Measurements from ENCODE around the gene FLACC1.

Gene FLACC1

DNA sequence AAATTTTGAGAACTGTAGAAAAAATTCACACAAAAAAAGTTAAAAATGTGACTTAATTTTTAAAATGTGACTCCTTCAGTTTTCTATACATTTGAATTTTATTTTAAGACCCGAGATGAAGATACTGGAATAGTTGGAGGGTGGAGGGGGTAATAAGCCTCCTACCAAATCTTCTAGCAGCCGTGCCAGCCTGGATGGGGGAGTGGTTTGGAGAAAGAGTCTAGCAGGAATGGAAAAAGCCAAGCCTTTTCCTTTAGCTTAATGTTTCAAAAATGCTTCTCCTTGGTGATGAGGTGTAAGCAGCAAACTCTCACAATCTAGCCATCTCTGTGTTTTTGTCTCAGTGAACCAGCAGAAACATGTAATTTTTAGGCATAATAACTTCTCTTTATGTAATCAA lies 82.1 kb downstream of the FLACC1 start:
- no peak for DNase-seq

DNA sequence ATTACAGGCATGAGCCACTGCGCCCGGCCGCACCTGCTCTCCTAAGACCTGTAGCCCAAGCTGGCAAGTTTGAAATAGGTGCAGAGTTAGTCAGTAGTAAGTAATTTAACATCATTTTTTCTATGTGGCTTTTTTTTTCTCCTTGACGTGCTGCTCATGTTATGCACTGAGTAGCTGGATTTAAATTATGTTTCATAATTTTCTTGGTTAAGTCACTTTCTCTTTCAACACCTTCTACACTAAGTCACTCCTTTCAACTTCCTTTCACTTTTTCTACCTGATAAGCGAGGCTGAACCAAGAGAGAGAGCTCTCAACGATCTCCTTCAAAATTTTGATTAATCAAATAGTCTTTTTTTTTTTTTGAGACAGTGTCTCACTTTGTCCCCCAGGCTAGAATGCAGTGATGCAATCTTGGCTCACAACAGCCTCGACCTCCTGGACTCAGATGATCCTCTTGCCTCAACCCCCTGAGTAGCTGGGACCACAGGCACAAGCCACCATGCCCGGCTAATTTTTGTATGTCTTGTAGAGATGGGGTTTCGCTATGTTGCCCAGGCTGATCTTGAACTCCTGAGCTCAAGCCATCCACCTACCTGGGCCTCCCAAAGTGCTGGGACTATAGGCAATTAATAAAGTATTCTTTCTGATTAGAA lies 83.7 kb downstream of the FLACC1 start:
- DNase-seq = no peak

DNA sequence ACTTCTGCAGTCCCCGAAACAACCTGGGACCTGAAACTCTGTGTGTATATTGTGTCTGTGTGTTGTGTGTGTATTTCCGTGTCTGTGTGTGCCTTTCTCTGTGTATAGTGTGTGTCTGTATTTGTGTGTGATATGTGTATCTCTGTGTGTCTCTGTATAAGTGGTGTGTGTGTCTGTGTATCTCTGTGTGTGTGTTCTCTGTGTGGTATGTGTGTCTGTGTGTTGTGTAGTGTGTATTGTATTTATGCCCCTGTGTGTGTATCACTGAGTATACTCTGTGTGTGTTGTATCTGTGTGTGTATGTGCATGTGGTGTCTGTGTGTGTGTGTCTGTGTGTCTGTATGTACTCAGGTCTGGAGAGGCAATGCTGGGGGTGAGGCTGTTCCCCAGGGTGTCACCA lies 85.2 kb downstream of the FLACC1 start:
- no peak for DNase-seq

DNA sequence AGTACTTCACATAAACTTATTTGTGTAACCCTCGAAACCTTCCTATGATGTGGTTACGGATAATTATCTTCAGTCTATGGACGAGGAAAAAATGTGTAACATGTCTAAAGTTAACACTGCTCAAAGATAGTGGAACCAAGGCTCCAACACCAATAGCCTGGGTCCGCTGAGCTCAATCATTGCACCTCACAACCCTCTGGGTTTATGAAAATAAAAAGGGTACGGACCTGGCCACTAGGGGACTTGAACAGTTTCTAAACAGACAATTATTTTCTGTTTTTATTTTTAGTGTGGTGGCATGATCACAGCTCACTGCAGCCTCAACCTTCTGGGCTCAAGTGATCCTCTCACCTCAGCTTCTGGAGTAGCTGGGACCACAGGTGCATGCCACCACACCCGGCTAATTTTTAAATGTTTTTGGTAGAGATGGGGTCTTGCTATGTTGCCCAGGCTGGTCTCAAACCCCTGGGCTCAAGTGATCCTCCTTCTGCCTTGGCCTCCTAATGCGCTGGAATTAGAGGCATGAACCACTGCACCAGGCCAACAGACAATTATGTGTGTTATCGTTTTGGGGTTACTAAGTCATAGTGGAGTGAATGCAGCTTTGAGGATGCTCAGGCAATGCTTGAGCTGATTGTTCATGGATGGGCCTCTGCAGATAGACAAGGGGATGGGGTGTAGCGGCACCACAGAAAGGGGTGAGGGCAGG lies 86.7 kb downstream of the FLACC1 start:
- DNase-seq = no peak

DNA sequence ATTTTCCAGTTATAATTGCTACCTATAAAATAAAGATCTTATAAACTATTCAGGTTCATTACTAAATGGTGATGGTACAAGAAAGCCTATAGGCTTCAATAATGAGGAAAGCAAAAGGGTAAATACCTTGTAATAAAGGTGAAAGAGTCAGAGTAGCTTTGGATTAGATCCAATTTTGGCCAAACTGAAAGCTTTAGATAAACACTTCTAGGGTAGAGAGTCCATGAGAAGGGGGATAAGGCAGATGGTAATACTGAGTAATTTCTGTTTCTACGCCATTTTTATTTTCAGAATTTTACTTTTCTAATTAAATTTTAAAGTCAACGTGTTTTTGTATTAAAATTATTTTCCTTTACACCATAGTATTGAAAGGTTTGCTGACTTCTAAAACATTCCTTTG lies 87.4 kb downstream of the FLACC1 start:
- no peak for DNase-seq

DNA sequence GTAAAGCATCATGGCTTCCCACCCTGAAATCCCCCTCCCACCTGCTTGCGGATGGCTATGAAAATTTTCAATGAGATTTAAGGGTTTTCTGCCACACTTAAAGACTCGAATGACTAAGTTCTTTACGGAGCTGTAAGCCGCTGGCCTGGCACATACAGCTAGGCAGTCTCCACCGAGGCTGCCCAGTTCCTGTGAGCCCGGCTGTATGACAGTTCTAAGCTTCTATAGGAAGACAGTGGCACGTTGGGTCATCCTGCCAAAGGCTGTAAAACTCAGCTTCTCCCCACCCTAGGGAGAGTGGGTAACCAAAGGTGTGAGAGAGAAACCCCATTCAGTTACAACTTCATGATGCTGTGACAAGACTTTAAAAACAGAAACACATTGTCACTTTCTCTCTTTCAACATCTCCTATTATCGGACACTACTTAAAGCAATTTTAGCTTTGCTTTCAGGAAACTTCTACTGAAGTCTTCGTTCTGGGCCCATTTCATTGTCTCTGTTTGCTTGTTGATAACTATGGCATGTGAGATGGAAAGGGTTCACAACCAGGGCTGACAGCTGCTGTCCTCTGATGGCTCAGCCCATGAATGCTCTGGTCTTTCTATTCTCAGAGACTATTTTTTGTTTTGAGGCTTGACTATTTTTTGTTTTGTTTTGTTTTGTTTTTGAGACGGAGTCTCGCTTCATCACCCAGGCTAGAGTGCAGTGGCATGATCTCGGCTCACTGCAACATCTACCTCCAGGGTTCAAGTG lies 89.7 kb downstream of the FLACC1 start:
- DNase-seq = no peak

DNA sequence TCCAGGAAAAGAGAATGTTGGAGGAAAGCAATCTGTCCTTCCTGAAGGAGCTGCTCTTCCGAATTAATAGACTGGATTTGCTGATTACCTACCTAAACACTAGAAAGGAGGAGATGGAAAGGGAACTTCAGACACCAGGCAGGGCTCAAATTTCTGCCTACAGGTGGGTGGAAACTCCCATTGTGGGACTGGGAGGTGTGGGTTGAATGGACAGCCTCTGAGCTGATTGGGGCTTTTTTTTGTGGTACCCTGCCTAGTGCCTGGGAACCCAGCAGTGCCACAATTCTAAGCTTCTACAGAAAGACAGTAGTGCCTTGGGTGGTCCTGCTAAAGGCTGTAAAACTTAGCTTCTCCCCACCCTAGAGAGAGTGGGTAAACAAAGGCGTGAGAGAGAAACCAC lies 90.5 kb downstream of the FLACC1 start:
- no peak for DNase-seq

DNA sequence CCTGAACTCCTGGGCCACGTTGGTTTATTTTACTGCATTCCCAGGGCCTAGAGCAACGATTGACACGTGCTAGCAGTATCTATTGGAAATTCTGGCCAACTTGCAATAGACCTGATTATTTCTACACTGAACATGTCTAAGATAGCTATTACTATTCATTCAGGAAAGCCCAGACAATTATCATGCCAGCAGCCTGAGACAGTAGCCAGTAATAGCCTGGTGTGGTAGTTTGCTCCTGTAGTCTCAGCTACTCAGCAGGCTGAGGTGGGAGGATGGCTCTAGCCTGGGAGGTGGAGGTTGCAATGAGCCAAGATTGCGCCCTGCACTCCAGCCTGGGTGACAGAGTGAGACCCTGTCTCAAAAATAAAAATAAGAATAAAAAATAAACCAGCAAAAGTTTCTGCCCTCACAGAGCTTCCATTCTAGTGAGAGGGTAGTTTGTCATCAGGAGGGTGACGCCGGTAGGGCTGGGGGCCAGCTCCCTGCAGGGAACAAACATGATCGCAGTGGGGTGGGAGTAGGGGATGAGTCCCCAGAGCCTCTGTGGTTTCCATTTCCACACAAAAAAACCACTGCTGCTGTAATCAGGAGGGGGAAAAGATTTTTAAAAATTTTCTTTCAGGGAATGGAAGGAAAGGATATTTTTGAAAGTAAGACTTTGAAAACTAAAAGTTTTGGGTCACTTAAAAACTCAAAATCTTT lies 92.5 kb downstream of the FLACC1 start:
- DNase-seq = no peak

DNA sequence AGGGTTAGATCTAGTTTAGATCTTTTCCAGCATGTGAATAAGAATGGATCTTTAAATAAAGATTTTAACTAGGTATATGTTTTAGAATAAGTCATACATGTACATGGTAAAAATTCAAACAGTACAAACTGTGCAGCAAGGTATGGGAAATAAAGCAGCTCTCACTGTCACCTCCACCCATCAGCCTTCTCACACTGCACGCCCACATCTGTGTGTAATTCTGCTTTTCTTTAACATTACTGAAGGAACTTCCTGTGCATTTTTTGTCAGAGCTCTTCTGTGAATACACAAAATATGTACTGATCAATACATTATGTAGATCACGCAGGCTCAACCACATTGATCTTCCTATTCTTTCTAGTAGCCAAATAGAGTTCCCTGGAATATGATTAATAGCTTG lies 93.4 kb downstream of the FLACC1 start:
- DNase-seq = no peak

DNA sequence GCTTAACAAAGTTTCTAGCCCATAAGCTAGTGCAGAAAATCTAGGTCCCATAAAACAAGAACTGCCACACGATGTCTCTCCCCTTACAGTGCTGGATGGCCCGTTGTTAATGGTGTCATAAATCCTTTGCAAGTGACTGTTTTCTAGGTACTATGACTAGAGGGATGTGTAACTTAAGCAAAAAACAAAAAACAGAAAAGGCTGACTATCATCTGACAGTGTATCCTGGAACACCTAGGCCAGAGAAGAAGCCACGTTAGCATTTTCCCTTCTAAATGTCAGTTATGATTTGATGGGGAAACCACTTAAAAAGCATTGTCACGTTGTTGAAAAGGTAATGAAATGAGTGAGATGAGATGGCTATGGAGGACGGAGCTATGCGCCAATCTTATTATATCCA lies 94.4 kb downstream of the FLACC1 start:
- no peak for DNase-seq

DNA sequence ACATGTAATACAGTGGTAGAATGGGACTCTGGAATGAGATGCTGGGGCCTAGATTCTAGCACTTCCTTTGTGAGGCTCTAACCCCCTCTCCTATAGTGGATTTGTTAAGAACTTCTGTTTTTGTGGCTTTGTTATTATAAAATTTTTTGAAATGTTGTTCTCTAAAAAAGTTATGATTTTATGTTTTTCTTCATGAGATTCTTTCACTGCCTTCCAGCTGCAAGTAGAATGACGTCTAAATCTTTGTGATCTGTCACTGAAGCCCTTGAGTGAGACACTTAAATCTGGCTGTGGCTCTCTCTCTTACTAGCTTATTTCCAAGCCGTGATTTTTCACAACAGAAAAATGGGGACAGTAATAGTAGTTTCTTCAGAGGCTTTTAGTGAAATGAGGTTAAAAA lies 95.2 kb downstream of the FLACC1 start:
- no peak for DNase-seq

DNA sequence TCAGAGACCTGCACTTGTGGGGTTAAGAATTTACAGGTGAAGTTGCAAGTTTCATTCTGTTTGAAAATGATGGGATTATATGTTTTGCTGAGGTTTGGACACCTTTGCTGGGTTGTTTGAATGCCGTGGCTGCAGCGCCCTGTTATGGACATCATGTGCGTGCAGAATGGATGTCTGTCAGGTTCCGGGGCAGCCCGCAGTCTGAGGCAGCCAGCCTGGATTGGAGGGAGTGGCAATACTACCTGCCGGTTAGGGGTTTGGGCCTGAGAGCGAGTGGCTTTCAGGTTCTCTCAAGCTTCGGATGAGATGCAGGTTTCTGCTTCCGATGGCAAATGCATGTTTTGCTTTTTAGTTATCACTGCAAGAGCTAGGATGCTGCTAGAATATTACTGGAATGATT lies 95.7 kb downstream of the FLACC1 start:
- no peak for DNase-seq

DNA sequence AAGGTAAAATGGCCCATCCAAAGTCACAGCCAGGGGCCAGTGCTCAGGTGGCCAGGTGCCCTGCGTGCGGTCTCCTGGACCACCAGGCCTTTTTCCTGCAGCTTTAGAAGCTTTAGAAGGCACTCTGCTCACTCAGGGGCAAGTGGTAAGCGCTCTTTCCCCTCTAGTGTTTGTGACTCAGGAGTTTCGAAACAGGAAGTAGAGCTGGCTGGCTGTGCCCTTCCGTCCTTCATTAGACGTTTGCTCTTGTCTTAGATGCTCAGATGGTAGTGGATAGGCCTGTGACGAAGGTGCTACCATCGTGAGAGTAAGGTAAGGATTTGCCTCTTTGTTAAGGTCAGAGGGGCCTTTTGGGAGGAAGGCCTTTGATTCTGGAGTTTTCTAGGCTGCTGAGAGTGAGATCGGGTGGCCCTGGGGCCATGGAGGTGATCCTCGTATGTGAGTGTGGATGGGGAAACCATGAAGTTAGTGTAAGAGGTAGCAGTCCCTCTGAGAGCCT lies 96.8 kb downstream of the FLACC1 start, which contains the start of gene CASP8:
TSS of gene CASP8 (plus strand) at position 235 of the 499 bp plus-strand sequence. CDS start 5,951 bp downstream, outside the sequence.
- peak in 3 of 14 donors; percentile 4 to 23 (median 12) for DNase-seq

DNA sequence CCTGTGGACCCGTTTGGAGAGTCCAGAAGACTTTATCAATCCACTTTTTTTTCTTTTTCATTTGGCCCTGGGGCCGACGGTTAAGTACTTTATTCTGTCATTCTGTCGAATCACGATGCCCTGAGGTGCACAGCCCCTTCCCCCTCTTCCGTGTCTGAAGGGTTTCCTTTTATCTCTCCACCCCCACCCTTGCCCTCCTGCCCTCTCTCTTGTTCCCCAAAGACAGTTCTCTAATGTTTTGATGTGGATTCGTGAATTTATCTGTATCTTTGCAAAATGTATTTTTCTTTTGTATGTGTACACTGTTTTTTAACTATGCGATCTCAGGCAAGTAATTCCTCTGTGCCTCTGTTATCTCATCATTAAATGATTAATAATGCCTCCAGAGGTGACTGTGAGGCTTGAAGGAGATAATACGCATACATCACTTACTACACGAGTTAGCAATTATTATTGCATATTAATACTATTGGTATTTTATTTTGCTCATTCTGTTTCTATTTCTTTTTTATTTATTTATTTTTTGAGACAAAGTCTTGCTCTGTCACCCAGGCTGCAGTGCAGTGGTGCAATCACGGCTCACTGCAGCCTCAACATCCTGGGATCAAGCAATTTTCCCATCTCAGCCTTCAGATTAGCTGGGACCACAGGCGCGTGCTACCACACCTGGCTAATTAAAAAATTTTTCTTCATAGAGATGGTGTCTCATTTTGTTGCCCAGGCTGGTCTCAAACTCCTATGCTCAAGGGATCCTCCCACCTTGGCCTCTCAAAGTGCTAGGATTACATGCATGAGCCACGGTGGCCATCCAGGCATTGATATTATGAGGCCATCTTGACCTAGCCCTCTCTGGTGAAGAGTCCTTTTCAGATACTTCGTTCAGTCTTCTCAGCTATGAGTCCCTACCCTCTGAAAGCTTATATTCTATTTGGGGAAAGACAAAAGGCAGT lies 98.2 kb downstream of the FLACC1 start:
- no peak for DNase-seq

DNA sequence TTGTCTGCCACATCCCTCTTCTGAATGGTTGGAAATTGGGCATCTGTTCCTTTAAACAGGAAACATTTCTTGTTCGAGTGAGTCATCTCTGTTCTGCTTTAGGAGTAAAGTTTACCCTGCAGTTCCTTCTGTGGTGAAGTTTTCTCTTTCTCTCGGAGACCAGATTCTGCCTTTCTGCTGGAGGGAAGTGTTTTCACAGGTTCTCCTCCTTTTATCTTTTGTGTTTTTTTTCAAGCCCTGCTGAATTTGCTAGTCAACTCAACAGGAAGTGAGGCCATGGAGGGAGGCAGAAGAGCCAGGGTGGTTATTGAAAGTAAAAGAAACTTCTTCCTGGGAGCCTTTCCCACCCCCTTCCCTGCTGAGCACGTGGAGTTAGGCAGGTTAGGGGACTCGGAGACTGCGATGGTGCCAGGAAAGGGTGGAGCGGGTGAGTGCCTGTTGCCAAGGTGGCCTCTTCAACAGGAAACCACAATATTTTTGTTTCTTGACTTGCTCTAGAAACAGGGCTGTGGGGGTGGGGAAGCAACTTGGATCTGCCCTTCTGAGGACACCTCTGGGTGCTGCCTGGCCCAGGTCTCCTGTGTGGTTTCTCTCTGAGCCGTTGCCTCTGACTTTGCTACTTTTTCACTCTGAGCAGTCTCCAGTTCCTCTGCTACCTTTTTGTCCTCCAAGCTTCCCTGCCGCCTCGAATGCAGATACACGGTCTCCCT lies 99.0 kb downstream of the FLACC1 start:
- peak in 4 of 14 donors; percentile 21 to 44 (median 33) for DNase-seq

DNA sequence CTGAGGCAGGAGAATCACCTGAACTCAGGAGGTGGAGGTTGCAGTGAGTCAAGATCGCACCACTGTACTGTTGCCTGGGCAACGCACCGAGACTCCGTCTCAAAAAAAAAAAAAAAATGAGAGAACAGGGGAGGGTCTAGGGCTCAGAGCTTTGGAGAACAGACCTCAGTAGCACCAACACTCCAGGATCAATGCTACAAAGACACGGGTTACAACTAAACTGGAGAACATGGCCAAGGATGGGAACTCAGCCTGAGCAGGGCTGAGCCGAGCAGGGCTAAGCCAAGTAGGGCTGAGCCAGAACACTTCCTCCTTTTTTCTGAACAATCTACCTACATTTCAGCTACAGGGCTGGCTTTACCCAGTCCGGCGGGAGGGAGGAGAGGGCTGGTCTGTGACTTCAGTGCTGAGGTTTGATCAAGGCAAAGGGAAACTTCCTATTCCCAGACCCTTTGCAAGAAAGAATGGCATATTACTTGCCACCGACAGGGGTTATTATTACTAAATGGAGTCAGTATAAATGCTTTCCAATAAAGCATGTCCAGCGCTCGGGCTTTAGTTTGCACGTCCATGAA lies 99.7 kb downstream of the FLACC1 start:
- peak in 3 of 14 donors; percentile 18 to 27 (median 18) for DNase-seq

DNA sequence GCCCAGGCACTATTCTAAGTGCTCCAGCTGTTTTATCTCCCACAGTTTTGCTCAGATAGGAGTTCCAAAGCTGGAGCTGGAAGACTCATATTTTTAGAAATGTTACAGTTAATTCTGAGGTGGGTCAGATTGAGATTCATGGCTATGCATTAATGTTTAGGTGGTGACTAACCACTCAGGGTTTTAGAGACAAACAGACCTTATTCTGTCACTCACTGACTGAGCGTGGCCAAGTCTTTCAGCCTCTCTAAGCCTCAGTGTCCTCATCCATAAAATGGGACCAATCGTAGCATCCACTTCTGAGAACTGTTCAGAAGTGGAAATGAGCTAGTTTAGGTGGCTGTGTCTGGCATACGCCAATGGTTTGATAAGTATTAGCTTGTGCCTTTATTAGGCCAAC lies 101.1 kb downstream of the FLACC1 start:
- DNase-seq = no peak

DNA sequence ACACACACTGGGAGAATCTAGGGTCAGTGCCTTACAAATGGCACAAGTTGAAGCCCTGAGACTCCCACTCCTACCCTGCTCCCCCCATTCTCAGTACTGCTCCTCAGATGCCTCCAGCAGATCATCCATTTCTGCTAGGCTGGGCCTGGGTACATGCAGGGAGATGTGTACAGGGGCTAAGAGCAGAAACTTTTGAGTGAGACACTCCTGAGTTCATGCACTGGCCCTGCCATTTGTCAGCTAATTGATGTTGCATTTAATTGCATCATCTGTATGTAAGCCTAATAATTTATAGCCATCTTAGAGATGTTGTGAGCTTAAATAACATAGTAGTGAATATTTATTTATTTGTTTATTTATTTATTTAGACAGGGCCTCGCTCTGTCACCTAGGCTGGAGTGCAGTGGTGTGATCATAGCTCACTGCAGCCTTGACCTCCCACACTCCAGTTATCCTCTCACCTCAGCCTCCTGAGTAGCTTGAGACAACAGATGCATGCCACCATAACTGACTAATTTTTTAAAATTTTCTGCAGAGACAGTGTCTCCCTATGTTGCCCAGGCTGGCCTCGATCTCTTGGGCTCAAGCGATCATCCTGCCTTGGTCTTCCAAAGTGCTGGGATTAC lies 101.6 kb downstream of the FLACC1 start:
- no peak for DNase-seq

DNA sequence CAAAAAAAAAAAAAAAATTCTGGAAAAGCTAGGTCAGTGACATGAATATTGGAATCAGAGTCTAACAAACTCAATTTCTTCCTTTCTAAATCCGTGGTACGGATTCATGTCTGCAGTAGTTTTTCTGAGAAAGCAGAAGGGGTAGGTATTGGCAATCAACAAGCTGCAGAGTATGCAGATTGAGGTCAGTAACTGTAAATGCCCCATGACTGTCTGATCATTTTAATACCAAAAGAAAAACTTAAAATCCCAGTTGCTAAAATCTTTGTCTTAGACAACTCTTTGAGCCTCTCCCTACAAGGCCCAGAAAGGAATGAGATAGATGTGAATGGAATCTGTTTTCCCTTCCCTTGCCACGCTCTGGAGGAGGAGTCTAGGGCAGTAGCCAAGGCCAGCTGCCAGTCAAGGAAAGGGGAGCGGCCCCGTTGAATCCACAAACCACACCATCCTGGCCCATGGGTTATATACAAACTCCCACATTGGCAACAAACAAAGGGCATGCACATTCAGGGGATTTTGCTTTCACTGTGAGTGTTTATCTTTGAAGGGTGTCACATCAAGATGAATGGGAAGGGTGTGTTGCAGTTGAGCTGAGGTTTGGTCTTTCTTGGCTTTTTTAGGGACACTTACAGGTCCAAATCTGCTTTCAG lies 102.9 kb downstream of the FLACC1 start:
- DNase-seq = no peak

All from C1 segment of cervical spinal cord (tissue), 14 donors.